RWPE2 (cell line): ENCODE measurements around the gene SMYD3.
"Not testable (repeated sequence)": the region's sequence is repeated elsewhere in the genome, so short reads cannot be mapped to it uniquely, and the experiment has no call there.

Experiments used
- ATAC-seq: fragments of 200-7000 bp; cut with Tn5 transposase; 3 replicates; pipeline ENCODE4 v1.9.1; 2021; ENCODE audit warnings: low read depth
- DNase-seq: peaks from one replicate; pipeline ENCODE4 v3.0.0-alpha.2; 2020; ENCODE audit warnings: low spot score
- H3K27ac ChIP-seq: fragments of 450-650 bp; 2 replicates; pipeline ENCODE4 v1.5.1; 2017; ENCODE audit warnings: mild to moderate bottlenecking; ENCODE audit not compliant: poor library complexity, severe bottlenecking
- H3K27me3 ChIP-seq: fragments of 250-450 bp; sonication (Bioruptor Pico); 2 replicates; pipeline ENCODE4 v1.5.1; 2021; ENCODE audit warnings: mild to moderate bottlenecking, moderate library complexity; ENCODE audit not compliant: insufficient read depth, poor library complexity, severe bottlenecking
- H3K36me3 ChIP-seq: fragments of 250-450 bp; sonication (Bioruptor Pico); 2 replicates; pipeline ENCODE4 v1.5.1; 2020; ENCODE audit warnings: low read depth, mild to moderate bottlenecking, moderate library complexity
- H3K4me1 ChIP-seq: fragments of 250-450 bp; sonication (Bioruptor Pico); 2 replicates; pipeline ENCODE4 v1.5.1; 2021; ENCODE audit warnings: mild to moderate bottlenecking, moderate library complexity; ENCODE audit not compliant: insufficient read depth, poor library complexity, severe bottlenecking
- H3K4me3 ChIP-seq: fragments of 250-450 bp; sonication (Bioruptor Pico); 2 replicates; pipeline ENCODE4 v1.5.1; 2021; ENCODE audit warnings: mild to moderate bottlenecking, moderate library complexity; ENCODE audit not compliant: severe bottlenecking
- H3K9me3 ChIP-seq: fragments of 250-450 bp; sonication (Bioruptor Pico); 2 replicates; pipeline ENCODE4 v1.5.1; 2021; ENCODE audit warnings: mild to moderate bottlenecking, moderate library complexity; ENCODE audit not compliant: severe bottlenecking
- TF ChIP-seq, protein P1 (sequence below): fragments of 450-650 bp; IDR thresholded peaks from one replicate; pipeline ENCODE4 v1.5.1; 2017; ENCODE audit warnings: mild to moderate bottlenecking, moderate library complexity; ENCODE audit not compliant: poor library complexity, severe bottlenecking

SMYD3 gene

DNA sequence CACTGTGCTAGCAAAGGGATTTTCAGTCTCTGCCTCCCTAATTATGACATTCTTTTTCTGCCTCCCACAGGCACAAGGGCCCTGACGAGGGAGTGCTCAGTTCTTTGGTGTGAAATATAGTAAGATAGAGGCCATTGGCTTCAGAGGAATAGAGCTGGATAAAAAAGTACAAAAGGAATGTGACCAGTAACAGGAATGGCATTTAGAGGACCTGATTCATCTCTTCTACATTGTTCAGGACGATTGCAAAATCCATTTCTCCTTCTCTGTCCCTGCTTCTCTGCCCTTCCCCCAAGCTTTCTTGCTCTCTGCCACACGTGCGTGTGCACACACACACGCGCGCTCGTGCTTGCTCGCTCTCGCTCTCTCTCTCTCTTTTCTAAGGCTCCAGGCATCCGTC, 684.1 kb downstream of the SMYD3 start:
- ATAC-seq (peak; percentile 100), DNase-seq (no peak)
- H3K27me3 ChIP-seq: no peaks in the 10 kb centered on the region
- no peak overlapping the region for H3K4me3 ChIP-seq
- TF ChIP-seq, protein P1, sequence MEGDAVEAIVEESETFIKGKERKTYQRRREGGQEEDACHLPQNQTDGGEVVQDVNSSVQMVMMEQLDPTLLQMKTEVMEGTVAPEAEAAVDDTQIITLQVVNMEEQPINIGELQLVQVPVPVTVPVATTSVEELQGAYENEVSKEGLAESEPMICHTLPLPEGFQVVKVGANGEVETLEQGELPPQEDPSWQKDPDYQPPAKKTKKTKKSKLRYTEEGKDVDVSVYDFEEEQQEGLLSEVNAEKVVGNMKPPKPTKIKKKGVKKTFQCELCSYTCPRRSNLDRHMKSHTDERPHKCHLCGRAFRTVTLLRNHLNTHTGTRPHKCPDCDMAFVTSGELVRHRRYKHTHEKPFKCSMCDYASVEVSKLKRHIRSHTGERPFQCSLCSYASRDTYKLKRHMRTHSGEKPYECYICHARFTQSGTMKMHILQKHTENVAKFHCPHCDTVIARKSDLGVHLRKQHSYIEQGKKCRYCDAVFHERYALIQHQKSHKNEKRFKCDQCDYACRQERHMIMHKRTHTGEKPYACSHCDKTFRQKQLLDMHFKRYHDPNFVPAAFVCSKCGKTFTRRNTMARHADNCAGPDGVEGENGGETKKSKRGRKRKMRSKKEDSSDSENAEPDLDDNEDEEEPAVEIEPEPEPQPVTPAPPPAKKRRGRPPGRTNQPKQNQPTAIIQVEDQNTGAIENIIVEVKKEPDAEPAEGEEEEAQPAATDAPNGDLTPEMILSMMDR: no peak
- peak overlapping the region; percentile 70 for H3K27ac ChIP-seq
- H3K4me1 ChIP-seq: peaks cover 10% of the 10 kb centered on the region
- H3K36me3 ChIP-seq: no peaks in the 10 kb centered on the region
- no peaks in the 10 kb centered on the region for H3K9me3 ChIP-seq

DNA sequence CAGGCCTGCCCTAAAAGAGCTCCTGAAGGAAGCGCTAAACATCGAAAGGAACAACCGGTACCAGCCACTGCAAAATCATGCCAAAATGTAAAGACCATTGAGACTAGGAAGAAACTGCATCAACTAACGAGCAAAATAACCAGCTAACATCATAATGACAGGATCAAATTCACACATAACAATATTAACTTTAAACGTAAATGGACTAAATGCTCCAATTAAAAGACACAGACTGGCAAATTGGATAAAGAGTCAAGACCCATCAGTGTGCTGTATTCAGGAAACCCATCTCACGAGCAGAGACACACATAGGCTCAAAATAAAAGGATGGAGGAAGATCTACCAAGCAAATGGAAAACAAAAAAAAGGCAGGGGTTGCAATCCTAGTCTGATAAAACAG, 688.7 kb downstream of the SMYD3 start:
- H3K27ac ChIP-seq, H3K4me3 ChIP-seq, H3K36me3 ChIP-seq, H3K4me1 ChIP-seq, ATAC-seq, H3K9me3 ChIP-seq, DNase-seq, H3K27me3 ChIP-seq: not testable (repeated sequence)

DNA sequence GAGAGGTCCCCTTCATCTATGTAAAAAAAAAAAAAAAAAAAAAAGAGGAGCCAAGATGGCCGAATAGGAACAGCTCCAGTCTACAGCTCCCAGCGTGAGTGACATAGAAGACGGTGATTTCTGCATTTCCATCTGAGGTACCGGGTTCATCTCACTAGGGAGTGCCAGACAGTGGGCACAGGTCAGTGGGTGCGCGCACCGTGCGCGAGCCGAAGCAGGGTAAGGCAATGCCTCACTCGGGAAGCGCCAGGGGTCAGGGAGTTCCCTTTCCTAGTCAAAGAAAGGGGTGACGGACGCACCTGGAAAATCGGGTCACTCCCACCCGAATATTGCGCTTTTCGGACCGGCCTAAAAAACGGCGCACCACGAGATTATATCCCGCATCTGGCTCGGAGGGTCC, 690.6 kb downstream of the SMYD3 start:
- H3K27me3 ChIP-seq, H3K9me3 ChIP-seq, H3K36me3 ChIP-seq, H3K4me1 ChIP-seq, H3K4me3 ChIP-seq, DNase-seq, ATAC-seq, H3K27ac ChIP-seq: not testable (repeated sequence)

DNA sequence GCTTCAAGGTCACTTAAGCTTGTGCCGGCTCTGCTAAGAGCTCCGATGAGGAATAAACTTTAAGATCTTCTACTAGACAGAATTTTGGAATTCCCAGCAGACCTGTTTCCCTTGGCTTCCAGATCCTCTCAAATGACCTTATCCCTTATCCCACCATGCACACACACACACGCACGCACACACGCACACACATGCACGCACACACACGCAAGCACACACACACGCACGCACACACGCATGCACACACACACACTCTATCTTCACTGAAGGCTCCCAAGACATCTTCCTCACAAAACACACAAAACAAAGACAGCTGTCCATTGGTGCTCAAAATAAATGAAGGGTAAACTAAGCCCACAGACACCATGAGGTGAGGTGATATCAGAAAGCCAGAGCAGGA, 692.4 kb downstream of the SMYD3 start:
- Histone ChIP-seq H3K36me3 (no peaks in the 10 kb centered on the region), H3K27ac (no peak overlapping the region), H3K4me1 (no peaks in the 10 kb centered on the region), H3K27me3 (no peaks in the 10 kb centered on the region), H3K9me3 (no peaks in the 10 kb centered on the region), H3K4me3 (no peak overlapping the region)
- no peak for ATAC-seq
- no peak for DNase-seq
- TF ChIP-seq, protein P1: no peak

DNA sequence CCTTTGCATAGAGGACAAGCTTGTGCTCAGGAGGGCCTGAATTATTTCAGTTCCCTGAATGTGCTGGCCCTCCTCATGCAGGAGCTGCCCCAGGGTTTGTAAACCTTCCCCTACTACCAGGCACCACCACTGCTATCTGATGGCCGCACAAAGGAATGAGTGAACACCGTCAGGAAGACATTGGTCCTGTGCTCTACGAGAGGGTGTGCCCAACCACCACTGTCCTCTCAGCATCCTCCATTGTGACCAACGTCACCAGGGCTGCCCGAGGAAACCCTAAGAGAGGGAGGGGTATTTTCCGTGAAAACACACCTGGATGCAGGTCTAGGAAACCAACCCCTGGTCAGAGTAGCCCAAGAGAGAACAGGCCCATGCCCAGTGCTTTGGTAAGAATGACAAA, 694.8 kb downstream of the SMYD3 start:
- Histone ChIP-seq H3K36me3 (no peaks in the 10 kb centered on the region), H3K4me3 (no peak overlapping the region), H3K4me1 (no peaks in the 10 kb centered on the region), H3K9me3 (no peaks in the 10 kb centered on the region), H3K27me3 (no peaks in the 10 kb centered on the region), H3K27ac (no peak overlapping the region)
- no peak for DNase-seq
- no peak for ATAC-seq
- TF ChIP-seq, protein P1: no peak

DNA sequence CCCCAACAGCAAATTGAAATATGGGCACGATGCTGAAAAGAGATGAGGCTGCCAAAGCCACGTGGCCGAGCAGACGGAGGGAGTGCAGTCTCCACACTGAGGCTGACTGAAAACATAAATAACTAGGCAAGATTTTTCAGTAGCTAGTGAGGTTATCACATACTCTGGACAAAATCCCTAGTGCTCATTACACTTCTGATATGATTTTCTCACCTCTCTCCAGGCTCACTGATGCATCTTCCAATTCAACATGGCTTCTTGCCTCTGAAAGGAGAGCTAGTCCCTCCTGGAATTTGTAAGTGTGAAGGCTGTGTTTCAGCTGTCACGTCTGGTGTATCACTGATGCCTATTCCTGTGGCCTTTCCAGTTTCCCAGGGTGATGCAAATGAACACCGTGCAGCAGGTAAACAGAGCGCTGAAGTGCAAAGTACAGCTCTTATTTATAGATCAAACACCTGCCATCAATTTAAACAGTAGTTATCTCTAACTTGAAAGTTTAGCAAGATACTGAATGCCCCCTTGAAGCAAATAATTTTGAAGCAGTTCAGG, 696.2 kb downstream of the SMYD3 start:
- Histone ChIP-seq H3K36me3 (no peaks in the 10 kb centered on the region), H3K9me3 (no peaks in the 10 kb centered on the region), H3K27me3 (no peaks in the 10 kb centered on the region), H3K4me3 (no peak overlapping the region), H3K27ac (no peak overlapping the region), H3K4me1 (no peaks in the 10 kb centered on the region)
- DNase-seq (no peak), ATAC-seq (no peak)
- TF ChIP-seq, protein P1: no peak
